Parathyroid adenoma (tissue), 2 donors: Measurements from ENCODE around the gene CHAD.
A peak's percentile ranks its signal among the peaks of the same experiment; 100 is the strongest.

Experiments
- H2AFZ ChIP-seq: fragments of 300-600 bp; sonication (generic); one replicate; pipeline ENCODE4 v1.7.0; 2017; ENCODE audit warnings: antibody characterized with exemption, mild to moderate bottlenecking
- H3K27ac ChIP-seq: fragments of 300-600 bp; sonication (generic); one replicate; pipeline ENCODE4 v1.7.0; 2017
- H3K27me3 ChIP-seq: fragments of 300-600 bp; sonication (generic); one replicate; pipeline ENCODE4 v1.7.0; 2017; ENCODE audit warnings: low read length; ENCODE audit not compliant: control insufficient read depth, insufficient read depth
- H3K36me3 ChIP-seq: fragments of 300-600 bp; sonication (generic); one replicate; pipeline ENCODE4 v1.7.0; 2017; ENCODE audit warnings: low read length; ENCODE audit not compliant: control insufficient read depth, insufficient read depth
- H3K4me1 ChIP-seq: fragments of 300-600 bp; sonication (generic); one replicate; pipeline ENCODE4 v1.7.0; 2017; ENCODE audit warnings: control low read depth
- H3K4me2 ChIP-seq: fragments of 300-600 bp; sonication (generic); one replicate; pipeline ENCODE4 v1.7.0; 2017; ENCODE audit warnings: low read length
- H3K4me3 ChIP-seq: fragments of 300-600 bp; sonication (generic); one replicate; pipeline ENCODE4 v1.7.0; 2017; ENCODE audit warnings: low read depth, low read length
- H3K79me2 ChIP-seq: fragments of 300-600 bp; sonication (generic); one replicate; pipeline ENCODE4 v1.7.0; 2017; ENCODE audit warnings: control low read depth
- H3K9ac ChIP-seq: fragments of 300-600 bp; sonication (generic); one replicate; pipeline ENCODE4 v1.7.0; 2017; ENCODE audit warnings: mild to moderate bottlenecking
- H3K9me3 ChIP-seq: fragments of 300-600 bp; sonication (generic); one replicate; pipeline ENCODE4 v1.7.0; 2017; ENCODE audit warnings: low read length; ENCODE audit not compliant: control insufficient read depth
- TF ChIP-seq, protein P1 (sequence below): fragments of 300-600 bp; sonication (generic); IDR thresholded peaks from one replicate; pipeline ENCODE4 v1.7.0; 2017; ENCODE audit warnings: antibody characterized with exemption, mild to moderate bottlenecking
- donor health status: primary hyperparathyroidism.

Gene CHAD

DNA sequence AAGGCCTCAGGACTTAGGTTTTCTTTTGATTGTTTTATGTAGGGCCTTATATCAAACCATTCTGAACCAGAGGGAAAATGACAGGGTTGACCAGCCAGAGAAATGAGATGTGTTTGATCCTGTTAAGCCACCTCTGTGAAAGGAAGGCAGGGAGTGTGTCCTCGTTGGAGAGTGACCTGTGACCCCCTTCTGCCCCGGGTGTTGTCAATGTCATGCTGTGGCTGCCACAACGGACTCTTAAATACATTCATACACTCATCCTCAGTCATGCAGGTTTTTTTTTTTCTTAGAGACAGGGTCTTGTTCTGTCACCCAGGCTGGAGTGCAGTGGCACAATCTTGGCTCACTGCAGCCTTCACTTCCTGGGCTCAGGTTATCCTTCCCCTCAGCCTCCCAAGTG lies 45.7 kb upstream of the CHAD start:
- Histone ChIP-seq H3K79me2 (no peaks in the 10 kb centered on the region), H3K4me1 (peaks cover 39% of the 10 kb centered on the region), H3K9me3 (no peaks in the 10 kb centered on the region), H3K4me3 (no peak overlapping the region), H3K4me2 (no peak overlapping the region), H3K9ac (no peak overlapping the region), H3K27ac (no peak overlapping the region), H2AFZ (no peak overlapping the region), H3K36me3 (no peaks in the 10 kb centered on the region), H3K27me3 (no peaks in the 10 kb centered on the region)
- TF ChIP-seq, protein P1, sequence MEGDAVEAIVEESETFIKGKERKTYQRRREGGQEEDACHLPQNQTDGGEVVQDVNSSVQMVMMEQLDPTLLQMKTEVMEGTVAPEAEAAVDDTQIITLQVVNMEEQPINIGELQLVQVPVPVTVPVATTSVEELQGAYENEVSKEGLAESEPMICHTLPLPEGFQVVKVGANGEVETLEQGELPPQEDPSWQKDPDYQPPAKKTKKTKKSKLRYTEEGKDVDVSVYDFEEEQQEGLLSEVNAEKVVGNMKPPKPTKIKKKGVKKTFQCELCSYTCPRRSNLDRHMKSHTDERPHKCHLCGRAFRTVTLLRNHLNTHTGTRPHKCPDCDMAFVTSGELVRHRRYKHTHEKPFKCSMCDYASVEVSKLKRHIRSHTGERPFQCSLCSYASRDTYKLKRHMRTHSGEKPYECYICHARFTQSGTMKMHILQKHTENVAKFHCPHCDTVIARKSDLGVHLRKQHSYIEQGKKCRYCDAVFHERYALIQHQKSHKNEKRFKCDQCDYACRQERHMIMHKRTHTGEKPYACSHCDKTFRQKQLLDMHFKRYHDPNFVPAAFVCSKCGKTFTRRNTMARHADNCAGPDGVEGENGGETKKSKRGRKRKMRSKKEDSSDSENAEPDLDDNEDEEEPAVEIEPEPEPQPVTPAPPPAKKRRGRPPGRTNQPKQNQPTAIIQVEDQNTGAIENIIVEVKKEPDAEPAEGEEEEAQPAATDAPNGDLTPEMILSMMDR: no peak

DNA sequence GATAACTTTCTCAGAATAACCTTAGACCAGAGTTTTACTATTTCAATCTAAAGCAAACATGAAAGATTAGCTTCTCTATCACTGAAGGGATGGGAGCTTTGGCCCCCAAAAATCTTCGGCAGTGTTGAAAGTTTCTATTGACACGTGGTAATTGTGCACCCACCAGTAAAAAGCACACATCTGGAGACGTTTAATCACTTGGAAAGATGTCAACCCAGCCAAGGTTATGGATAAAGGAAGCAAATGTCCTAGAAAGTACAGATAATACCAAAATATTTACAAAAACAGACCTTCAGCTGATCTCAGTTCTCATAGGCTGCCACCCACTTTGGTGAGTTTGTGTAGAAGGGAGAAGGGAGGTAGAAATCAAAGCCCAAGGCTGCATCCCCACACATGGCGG lies 44.8 kb upstream of the CHAD start:
- H3K4me2 ChIP-seq: no peak overlapping the region

DNA sequence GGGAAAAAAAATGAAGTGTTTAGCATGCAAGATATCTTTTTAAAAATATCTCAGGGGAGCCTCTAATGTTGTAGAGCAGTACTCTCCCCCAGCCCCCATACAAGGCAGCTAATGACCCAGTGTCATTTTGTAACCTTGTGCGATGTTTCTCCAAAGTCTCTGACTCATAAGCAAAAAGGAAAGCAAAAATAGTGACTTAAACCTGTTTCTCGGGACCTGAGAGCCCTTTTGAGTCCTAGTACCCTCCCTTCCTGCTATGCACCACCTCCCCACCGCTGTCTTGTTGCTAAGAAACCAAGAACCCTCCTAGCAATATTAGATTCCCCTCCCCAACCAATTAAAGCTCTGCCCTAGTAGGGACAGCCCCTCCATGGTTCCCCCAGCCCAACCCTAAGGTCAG lies 42.4 kb upstream of the CHAD start:
- no peaks in the 10 kb centered on the region for H3K36me3 ChIP-seq
- H3K4me1 ChIP-seq: peaks cover 51% of the 10 kb centered on the region
- H3K79me2 ChIP-seq: no peaks in the 10 kb centered on the region
- H3K4me3 ChIP-seq: peak overlapping the region; percentile 51
- H3K27me3 ChIP-seq: no peaks in the 10 kb centered on the region
- peak overlapping the region; percentile 69 for H3K4me2 ChIP-seq
- H2AFZ ChIP-seq: peak overlapping the region; percentile 90
- H3K9ac ChIP-seq: peak overlapping the region; percentile 54
- no peaks in the 10 kb centered on the region for H3K9me3 ChIP-seq
- peak overlapping the region; percentile 100 for H3K27ac ChIP-seq
- TF ChIP-seq, protein P1: no peak

More for the DNA sequence above, 44.8 kb upstream of the CHAD start:
- Histone ChIP-seq H3K27ac (no peak overlapping the region), H3K36me3 (no peaks in the 10 kb centered on the region), H3K4me1 (peaks cover 46% of the 10 kb centered on the region), H3K27me3 (no peaks in the 10 kb centered on the region), H3K9me3 (no peaks in the 10 kb centered on the region), H3K4me3 (no peak overlapping the region), H3K9ac (no peak overlapping the region), H3K79me2 (no peaks in the 10 kb centered on the region), H2AFZ (no peak overlapping the region)
- TF ChIP-seq, protein P1: no peak

DNA sequence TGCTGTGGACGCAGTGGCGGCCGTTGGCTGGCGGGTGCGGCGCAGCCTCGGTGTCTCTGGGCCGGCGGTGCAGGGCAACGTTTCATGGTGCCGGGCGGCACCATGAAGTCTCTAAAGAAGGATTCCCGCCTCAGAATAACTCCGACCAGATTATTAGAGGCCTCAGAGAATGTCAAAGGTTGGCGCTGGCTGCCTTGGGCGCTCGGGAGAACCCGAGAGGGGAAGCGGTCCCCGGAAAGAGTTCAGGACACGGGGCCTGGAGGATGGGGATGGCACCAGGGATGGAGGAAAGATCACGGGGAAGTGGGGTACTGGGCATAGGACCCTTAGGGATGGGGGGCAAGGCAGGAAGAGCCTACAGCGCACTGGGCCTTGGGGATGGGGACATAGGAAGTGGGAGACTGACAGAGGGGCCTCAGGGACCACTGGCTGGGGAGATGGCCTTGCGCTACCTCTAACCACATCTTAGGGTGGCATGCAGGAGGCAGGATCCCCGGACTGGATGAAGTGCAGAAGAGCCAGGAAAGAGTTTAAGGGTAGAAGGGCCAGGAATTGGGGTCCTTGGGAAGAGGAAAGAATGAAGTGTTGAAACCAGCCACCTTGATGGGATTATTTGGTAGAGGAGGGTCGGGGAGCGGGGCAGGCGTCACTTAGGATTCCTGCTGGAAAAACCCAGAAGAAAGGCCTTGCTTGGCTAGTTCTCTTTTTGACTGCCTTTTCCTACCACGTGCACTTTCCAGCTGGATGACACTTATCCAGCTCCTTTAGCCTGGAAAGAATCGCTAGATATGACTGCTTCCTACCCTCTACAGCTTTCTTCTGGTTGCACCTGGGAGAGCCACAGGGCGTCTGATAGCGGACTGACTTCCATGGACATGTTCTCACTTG lies 40.1 kb upstream of the CHAD start:
- Histone ChIP-seq H3K79me2 (no peaks in the 10 kb centered on the region), H3K27me3 (no peaks in the 10 kb centered on the region), H3K4me1 (peaks cover 34% of the 10 kb centered on the region), H2AFZ (peak overlapping the region; percentile 67), H3K9me3 (no peaks in the 10 kb centered on the region), H3K4me2 (peak overlapping the region; percentile 50), H3K36me3 (no peaks in the 10 kb centered on the region), H3K9ac (no peak overlapping the region), H3K27ac (peak overlapping the region; percentile 89), H3K4me3 (peak overlapping the region; percentile 51)
- TF ChIP-seq, protein P1: no peak
